ENCODE data around the gene FNDC1.

Gene FNDC1

GRCh38 chr6:159305804-159306537, 136.8 kb downstream of the FNDC1 start:
- DNase-seq: no peak

- DNase-seq: no peak
These were observed 138.1 kb downstream of the FNDC1 start for GRCh38 chr6:159307246-159307790.

GRCh38 chr6:159308198-159308597, 139.0 kb downstream of the FNDC1 start:
- DNase-seq: no peak

GRCh38 chr6:159309723-159310122, 140.5 kb downstream of the FNDC1 start:
- DNase-seq: no peak

GRCh38 chr6:159311618-159312017, 142.4 kb downstream of the FNDC1 start:
- DNase-seq: no peak

GRCh38 chr6:159312206-159312605, 143.0 kb downstream of the FNDC1 start:
- no peak for DNase-seq

GRCh38 chr6:159313018-159313417, 143.8 kb downstream of the FNDC1 start:
- DNase-seq: no peak

GRCh38 chr6:159315562-159315961, 146.4 kb downstream of the FNDC1 start:
- no peak for DNase-seq

GRCh38 chr6:159317430-159317829, 148.2 kb downstream of the FNDC1 start:
- no peak for DNase-seq

GRCh38 chr6:159321267-159321666, 152.1 kb downstream of the FNDC1 start:
- no peak for DNase-seq
